Kidney epithelial cell (primary cell): ENCODE measurements around the gene NLRP6. TPM values are rescaled to one million over a fixed set of nuclear protein-coding genes. Genes with fewer than 3 reads are reported as not detected.

Experiments used
- DNase-seq: peaks from one replicate; pipeline ENCODE4 v3.0.0-alpha.2; 2010; ENCODE audit warnings: low read depth
- H3K27me3 ChIP-seq: 2 replicates; pipeline ENCODE4 v1.6.0; 2011; ENCODE audit warnings: low read length; ENCODE audit not compliant: control insufficient read depth, insufficient read depth
- H3K36me3 ChIP-seq: 2 replicates; pipeline ENCODE4 v1.5.1; 2011; ENCODE audit warnings: low read length; ENCODE audit not compliant: control insufficient read depth, insufficient read depth
- H3K4me3 ChIP-seq: 2 replicates; pipeline ENCODE4 v1.5.1; 2011; ENCODE audit warnings: low read depth, mild to moderate bottlenecking, control low read depth, low read length
- total RNA-seq: library from RNA; depleted of rRNA; stranded (reverse); fragments of >200 nt; gene quantifications from 2 replicates; pipeline ENCODE4 v1.2.3, GENCODE V29; 2015
- TF ChIP-seq, protein P1 (sequence below): IDR thresholded peaks from 2 replicates; pipeline ENCODE4 v1.5.1; 2011; ENCODE audit warnings: mild to moderate bottlenecking, moderate library complexity, low read length, control low read depth, inconsistent platforms; ENCODE audit not compliant: insufficient read depth, poor library complexity, severe bottlenecking

The NLRP6 gene
- total RNA-seq, 1 donor from 2014 or later = not detected

DNA sequence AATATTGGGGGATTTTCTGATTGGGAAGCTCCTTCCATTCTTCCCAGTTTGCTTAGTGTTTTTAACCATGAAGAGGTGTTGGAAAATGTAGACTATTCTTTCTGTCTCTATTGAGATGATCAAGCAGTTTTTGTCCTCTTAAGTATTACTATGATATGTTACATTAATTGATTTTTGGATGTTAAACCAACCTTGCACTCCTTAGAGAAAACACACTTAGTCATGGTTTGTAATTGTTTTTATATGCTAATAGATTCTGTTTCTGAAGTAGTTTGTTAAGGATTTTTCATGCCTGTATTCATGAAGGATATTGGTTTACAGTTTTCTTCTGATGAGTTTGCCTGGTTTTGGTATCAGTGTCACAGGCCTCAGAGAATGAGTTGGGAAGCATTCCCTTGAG is 2.0 kb upstream of the NLRP6 start:
- no peak for DNase-seq
- TF ChIP-seq, protein P1, sequence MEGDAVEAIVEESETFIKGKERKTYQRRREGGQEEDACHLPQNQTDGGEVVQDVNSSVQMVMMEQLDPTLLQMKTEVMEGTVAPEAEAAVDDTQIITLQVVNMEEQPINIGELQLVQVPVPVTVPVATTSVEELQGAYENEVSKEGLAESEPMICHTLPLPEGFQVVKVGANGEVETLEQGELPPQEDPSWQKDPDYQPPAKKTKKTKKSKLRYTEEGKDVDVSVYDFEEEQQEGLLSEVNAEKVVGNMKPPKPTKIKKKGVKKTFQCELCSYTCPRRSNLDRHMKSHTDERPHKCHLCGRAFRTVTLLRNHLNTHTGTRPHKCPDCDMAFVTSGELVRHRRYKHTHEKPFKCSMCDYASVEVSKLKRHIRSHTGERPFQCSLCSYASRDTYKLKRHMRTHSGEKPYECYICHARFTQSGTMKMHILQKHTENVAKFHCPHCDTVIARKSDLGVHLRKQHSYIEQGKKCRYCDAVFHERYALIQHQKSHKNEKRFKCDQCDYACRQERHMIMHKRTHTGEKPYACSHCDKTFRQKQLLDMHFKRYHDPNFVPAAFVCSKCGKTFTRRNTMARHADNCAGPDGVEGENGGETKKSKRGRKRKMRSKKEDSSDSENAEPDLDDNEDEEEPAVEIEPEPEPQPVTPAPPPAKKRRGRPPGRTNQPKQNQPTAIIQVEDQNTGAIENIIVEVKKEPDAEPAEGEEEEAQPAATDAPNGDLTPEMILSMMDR = no peak
- H3K36me3 ChIP-seq = no peaks in the 10 kb centered on the region
- no peak overlapping the region for H3K4me3 ChIP-seq
- H3K27me3 ChIP-seq = peaks cover 47% of the 10 kb centered on the region

GRCh38 chr11:279040-279965 is 1.1 kb downstream of the NLRP6 start:
- DNase-seq = no peak
- Histone ChIP-seq H3K36me3 (no peaks in the 10 kb centered on the region), H3K27me3 (peaks cover 60% of the 10 kb centered on the region), H3K4me3 (no peak overlapping the region)
- TF ChIP-seq, protein P1 = no peak

- Histone ChIP-seq H3K36me3 (no peaks in the 10 kb centered on the region), H3K4me3 (no peak overlapping the region), H3K27me3 (peaks cover 68% of the 10 kb centered on the region)
- DNase-seq = no peak
- TF ChIP-seq, protein P1 = no peak
Observed at GRCh38 chr11:279966-280705, 1.9 kb downstream of the NLRP6 start.

GRCh38 chr11:280706-281485 is 2.7 kb downstream of the NLRP6 start:
- no peaks in the 10 kb centered on the region for H3K36me3 ChIP-seq
- DNase-seq = no peak
- H3K4me3 ChIP-seq = no peak overlapping the region
- TF ChIP-seq, protein P1 = no peak
- H3K27me3 ChIP-seq = peaks cover 72% of the 10 kb centered on the region

GRCh38 chr11:281486-282161 is 3.4 kb downstream of the NLRP6 start:
- H3K36me3 ChIP-seq = no peaks in the 10 kb centered on the region
- H3K27me3 ChIP-seq = peaks cover 74% of the 10 kb centered on the region
- H3K4me3 ChIP-seq = no peak overlapping the region
- TF ChIP-seq, protein P1 = no peak
- no peak for DNase-seq
